ENCODE data around the gene PTAFR.

The PTAFR gene

GRCh38 chr1:28114844-28115243 lies 61.6 kb downstream of the PTAFR start:
- no peak for DNase-seq

DNA sequence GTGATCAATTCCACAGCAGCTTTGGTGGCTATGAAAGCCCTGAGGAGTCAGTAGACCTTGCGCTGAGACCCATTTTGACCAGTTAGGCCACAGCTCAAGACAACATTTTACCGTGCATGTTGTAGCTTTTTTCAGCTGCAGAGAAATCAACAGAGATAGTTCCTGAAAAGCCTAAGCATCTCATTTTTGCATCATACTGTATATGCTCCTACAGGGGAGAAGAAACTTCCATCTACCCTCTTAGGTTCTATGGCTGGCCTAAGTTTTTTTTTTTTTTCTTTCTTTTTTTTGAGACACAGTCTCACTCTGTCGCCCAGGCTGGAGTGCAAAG lies 63.3 kb downstream of the PTAFR start:
- DNase-seq = no peak

- no peak for DNase-seq
Observed at GRCh38 chr1:28112388-28113241, 63.9 kb downstream of the PTAFR start.

- no peak for DNase-seq
Observed at GRCh38 chr1:28111157-28111556, 65.3 kb downstream of the PTAFR start.

- no peak for DNase-seq
Observed at GRCh38 chr1:28110555-28110954, 65.9 kb downstream of the PTAFR start.

- no peak for DNase-seq
Observed at GRCh38 chr1:28109639-28110038, 66.9 kb downstream of the PTAFR start.

DNA sequence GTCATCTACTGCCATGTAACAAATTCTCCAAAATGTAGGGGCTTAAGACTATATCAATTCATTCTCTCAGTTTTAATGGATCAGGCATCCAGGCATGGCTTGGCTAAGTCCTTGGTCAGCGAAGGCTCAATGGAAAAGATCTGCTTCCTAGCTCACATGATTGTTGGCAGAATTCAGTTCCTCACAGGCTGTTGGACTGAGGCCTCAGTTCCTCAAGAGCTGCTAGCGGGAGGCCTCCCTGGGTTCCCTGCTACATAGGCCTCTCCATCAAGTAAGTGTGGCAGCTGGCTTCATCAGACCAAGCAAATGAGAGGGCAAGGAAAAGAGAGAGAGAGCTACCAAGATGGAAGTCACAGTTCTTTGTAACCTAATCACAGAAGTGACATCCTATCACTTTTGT lies 68.5 kb downstream of the PTAFR start:
- DNase-seq = no peak

- no peak for DNase-seq
Observed at GRCh38 chr1:28104866-28105467, 71.5 kb downstream of the PTAFR start.

- DNase-seq = no peak
Observed at GRCh38 chr1:28102189-28102588, 74.3 kb downstream of the PTAFR start.

DNA sequence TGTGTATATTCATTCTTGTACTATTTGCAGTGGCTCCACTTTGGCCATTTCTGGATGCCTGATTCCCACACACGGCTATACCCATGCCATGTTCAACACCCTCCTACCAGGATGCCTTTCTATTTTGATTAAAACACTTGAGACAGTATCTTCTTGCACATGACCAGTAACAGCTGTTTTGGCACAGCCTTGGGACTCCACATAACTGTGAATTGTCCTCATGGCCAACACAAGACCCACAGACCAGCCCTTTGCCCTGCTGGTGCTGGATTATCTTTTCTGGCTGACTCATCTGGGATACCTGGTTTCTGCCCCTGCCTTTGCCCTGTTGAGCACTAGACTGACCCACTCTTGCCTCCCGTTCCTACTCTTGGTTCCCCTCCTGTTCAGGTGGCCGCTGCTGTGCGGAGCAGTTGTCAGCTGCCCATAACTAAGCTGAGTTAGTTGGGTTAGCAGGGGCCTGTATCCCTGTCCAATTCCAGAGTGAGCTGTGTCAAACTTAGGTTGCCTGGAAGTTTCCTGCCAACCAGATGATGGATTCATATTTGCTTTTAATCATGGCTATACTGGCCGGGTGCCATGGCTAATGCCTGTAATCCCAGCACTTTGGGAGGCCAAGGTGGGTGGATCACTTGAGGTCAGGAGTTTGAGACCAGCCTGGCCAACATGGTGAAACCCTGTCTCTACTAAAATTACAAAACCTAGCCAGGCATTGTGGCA lies 77.3 kb downstream of the PTAFR start:
- no peak for DNase-seq
